MG63 (cell line): ENCODE data around the gene DRGX. TPM values are rescaled to one million over a fixed set of nuclear protein-coding genes. Genes with fewer than 3 reads are reported as not detected.

Source experiments
- DNase-seq: peaks from one replicate; pipeline ENCODE4 v3.0.0-alpha.2; 2020
- H3K27me3 ChIP-seq: fragments of 250-450 bp; sonication (Bioruptor Pico); 2 replicates; pipeline ENCODE4 v1.5.1; 2020; ENCODE audit warnings: mild to moderate bottlenecking, moderate library complexity
- H3K36me3 ChIP-seq: fragments of 250-450 bp; sonication (Bioruptor Pico); 2 replicates; pipeline ENCODE4 v1.5.1; 2020; ENCODE audit warnings: mild to moderate bottlenecking, moderate library complexity
- H3K4me3 ChIP-seq: fragments of 250-450 bp; sonication (Bioruptor Pico); 2 replicates; pipeline ENCODE4 v1.5.1; 2020; ENCODE audit warnings: mild to moderate bottlenecking, moderate library complexity
- H3K9me3 ChIP-seq: fragments of 250-450 bp; sonication (Bioruptor Pico); 2 replicates; pipeline ENCODE4 v1.5.1; 2020; ENCODE audit warnings: mild to moderate bottlenecking, moderate library complexity
- total RNA-seq: library from RNA; depleted of rRNA; stranded (reverse); fragments of >200 nt; shearing (Covaris generic); gene quantifications from 2 replicates; pipeline ENCODE4 v1.2.3, GENCODE V29; 2014; ENCODE audit warnings: low replicate concordance

Gene DRGX
- total RNA-seq, 1 experiment from 2014 or later = 0.07 TPM

- DNase-seq = no peak
- H3K9me3 ChIP-seq = no peaks in the 10 kb centered on the region
- H3K27me3 ChIP-seq = peaks cover 2% of the 10 kb centered on the region
Measured at GRCh38 chr10:49412571-49412970, 16.7 kb upstream of the DRGX start.

GRCh38 chr10:49410365-49411074 is 14.6 kb upstream of the DRGX start:
- no peaks in the 10 kb centered on the region for H3K36me3 ChIP-seq
- peaks cover 2% of the 10 kb centered on the region for H3K27me3 ChIP-seq
- H3K9me3 ChIP-seq = no peaks in the 10 kb centered on the region
- peak; percentile 62 for DNase-seq
- H3K4me3 ChIP-seq = no peak overlapping the region

More at GRCh38 chr10:49412571-49412970, 16.7 kb upstream of the DRGX start:
- Histone ChIP-seq H3K36me3 (no peaks in the 10 kb centered on the region), H3K4me3 (no peak overlapping the region)

DNA sequence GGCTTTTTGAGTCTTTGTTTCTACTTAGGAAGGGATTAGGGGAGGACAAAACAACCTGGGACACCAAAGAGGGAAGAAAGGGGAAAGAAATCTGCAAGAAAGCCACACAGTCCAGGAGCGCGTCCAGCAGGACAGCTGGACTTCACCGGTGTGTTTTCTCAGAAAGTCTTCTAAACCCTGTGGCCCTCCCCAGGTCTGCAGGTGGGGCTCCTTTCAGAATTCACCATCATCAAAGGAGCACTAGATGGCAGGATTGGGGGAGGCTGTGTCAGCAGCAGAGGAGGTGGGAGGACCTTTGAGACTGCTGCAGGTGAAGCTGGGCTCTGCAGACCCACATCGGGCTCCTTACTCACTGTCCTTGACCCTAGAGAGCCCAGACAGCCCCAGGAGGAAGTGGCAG is 13.9 kb upstream of the DRGX start:
- Histone ChIP-seq H3K36me3 (no peaks in the 10 kb centered on the region), H3K9me3 (no peaks in the 10 kb centered on the region), H3K4me3 (no peak overlapping the region), H3K27me3 (peaks cover 2% of the 10 kb centered on the region)
- DNase-seq = no peak

- peak; percentile 40 for DNase-seq
- H3K9me3 ChIP-seq = no peaks in the 10 kb centered on the region
- no peak overlapping the region for H3K4me3 ChIP-seq
- no peaks in the 10 kb centered on the region for H3K36me3 ChIP-seq
- H3K27me3 ChIP-seq = peaks cover 5% of the 10 kb centered on the region
Measured at GRCh38 chr10:49408519-49409306, 12.8 kb upstream of the DRGX start.

GRCh38 chr10:49407552-49408137 is 11.8 kb upstream of the DRGX start:
- Histone ChIP-seq H3K9me3 (no peaks in the 10 kb centered on the region), H3K27me3 (peaks cover 11% of the 10 kb centered on the region), H3K4me3 (no peak overlapping the region), H3K36me3 (no peaks in the 10 kb centered on the region)
- peak; percentile 80 for DNase-seq

DNA sequence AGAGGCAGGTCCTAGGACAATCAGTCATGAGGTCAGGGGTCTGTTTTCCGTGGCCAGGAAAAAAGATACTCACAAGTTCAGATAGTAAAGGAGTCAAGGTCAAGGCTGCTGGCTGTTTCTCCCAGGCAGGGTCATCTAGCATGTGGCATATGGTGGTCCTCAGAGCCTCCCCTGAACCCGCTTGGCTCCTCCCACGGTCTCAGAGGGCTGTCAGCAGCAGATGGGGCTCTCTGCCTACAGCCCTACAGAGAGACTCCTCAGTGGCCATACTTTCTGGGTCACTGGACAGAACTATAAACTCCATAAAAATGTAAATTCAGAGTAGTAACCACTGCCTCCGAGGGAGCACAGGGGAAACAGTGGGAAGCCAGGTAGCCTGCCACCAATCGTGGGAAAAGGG is 11.3 kb upstream of the DRGX start:
- Histone ChIP-seq H3K36me3 (no peaks in the 10 kb centered on the region), H3K27me3 (peaks cover 16% of the 10 kb centered on the region)

DNA sequence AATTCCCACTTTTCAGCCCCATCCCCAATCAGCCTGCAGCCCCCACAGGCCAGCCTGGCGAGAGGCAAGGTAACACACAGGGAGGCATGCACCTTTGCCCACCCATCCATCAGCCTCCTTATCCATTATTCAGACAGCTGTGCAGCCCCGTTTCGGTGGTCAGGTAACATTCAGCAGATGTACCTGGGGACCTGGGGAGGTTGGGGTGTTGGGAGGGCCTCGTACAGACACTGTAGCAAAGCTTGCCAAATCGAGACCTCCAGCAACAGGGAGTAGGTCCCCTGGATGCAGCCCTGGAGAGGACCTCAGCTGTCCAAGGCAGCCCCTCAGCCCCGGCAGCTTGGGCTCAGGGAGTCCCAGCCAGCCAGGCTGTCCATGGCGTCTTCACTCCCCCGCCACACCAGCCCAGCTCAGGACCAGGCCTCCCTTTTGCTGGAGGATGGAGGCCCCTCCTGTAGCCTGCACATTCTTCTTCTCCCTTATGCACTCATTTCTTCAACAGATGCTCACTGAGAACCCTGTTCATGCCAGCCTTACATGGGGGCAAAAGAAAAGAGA is 8.5 kb upstream of the DRGX start:
- H3K27me3 ChIP-seq = peaks cover 38% of the 10 kb centered on the region
- H3K9me3 ChIP-seq = no peaks in the 10 kb centered on the region; the same call in 1 of the 2 replicates
- no peaks in the 10 kb centered on the region for H3K36me3 ChIP-seq
- no peak for DNase-seq
- no peak overlapping the region for H3K4me3 ChIP-seq

More for the DNA sequence above, 11.3 kb upstream of the DRGX start:
- no peaks in the 10 kb centered on the region for H3K9me3 ChIP-seq
- no peak overlapping the region for H3K4me3 ChIP-seq
- DNase-seq = no peak

- Histone ChIP-seq H3K27me3 (peaks cover 48% of the 10 kb centered on the region), H3K9me3 (peaks cover 2% of the 10 kb centered on the region; the same call in 1 of the 2 replicates), H3K4me3 (no peak overlapping the region), H3K36me3 (no peaks in the 10 kb centered on the region)
- DNase-seq = no peak
Measured at GRCh38 chr10:49403363-49403762, 7.5 kb upstream of the DRGX start.

DNA sequence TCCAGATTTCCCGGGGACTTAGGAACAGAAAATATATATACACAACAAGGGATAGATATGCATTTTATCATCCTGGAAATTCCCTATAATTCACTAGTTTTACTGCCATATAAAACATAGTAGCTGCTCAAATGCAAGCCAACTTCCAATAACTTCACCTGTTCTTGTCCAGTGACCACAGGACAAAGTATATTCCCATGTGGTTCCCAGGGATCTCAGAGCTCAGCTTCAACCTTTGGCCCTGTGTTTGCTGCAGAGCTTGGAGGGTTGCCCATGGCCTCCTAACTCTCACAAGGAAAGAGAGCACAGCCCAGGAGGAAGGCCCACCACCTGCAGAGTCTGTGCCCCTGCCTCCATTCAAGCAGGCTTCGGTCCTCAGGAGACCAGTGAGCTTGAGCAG is 4.5 kb upstream of the DRGX start:
- Histone ChIP-seq H3K27me3 (peaks cover 78% of the 10 kb centered on the region), H3K4me3 (no peak overlapping the region), H3K9me3 (peaks cover 2% of the 10 kb centered on the region; the same call in 1 of the 2 replicates), H3K36me3 (no peaks in the 10 kb centered on the region)
- no peak for DNase-seq

DNA sequence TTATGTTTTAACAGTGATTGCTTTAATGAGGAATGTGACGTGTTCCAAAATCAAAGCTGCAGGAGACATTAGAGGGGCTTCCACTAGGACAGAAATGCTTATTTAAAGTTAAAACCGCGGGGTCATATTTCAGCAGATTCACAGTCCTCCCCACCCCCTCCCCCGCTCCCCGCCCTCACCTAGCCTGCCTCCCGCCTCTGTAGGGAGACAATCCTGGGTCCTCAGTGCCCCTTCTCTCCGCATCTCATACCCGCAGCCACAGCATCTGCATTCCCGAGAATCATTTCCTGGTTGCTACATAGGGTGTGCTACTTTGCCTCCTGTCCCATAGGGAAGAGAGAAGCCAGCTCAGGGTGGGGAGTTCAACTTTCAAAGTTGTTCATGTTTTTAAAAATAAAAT is 3.1 kb upstream of the DRGX start:
- peaks cover 2% of the 10 kb centered on the region; the same call in 1 of the 2 replicates for H3K9me3 ChIP-seq
- H3K4me3 ChIP-seq = no peak overlapping the region
- peaks cover 90% of the 10 kb centered on the region for H3K27me3 ChIP-seq
- DNase-seq = no peak
- H3K36me3 ChIP-seq = no peaks in the 10 kb centered on the region

DNA sequence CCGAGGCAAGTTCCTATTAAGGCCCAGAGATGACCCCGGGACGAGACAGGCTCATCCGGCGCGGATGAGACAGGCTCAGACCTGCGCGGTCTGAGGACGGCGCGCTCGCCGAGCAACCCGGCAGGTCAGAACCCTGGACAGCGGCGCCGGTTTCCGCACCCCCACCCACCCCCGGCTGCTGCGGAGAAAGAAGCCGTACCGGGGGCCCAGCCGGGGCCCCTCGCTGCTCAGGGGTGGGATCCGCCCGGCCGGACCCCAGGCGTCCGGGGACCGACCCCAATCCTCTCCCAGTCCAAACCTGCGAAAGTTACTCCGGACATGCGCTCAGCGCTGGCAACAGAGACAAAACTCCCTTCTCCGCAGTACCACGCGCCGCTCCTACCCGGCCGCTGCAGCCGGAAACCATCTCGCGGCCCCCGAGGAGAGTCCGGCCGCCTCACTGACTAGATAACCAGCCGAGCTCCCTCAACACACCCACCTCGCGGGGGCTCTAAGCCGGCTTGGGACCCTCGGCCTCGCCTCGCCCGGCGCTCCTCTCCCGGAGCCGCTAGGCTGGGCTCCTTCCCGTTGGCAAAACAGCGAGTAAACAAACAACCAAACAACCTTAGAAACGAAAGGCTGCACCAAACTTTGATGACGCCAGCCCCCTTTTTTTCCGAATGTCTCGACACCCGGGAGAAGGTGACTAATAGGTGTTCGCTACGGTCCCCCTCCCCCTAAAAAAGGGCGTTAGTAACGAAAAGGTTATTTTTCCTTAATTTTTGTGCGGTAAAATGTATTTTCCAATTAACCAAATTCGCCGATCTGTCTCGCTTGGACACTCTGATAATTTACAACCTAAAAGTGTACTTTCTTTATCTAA is 2.3 kb upstream of the DRGX start:
- Histone ChIP-seq H3K9me3 (peaks cover 2% of the 10 kb centered on the region; the same call in 1 of the 2 replicates), H3K4me3 (peak overlapping the region; percentile 39), H3K36me3 (no peaks in the 10 kb centered on the region), H3K27me3 (peaks cover 92% of the 10 kb centered on the region)
- DNase-seq = peak; percentile 73

DNA sequence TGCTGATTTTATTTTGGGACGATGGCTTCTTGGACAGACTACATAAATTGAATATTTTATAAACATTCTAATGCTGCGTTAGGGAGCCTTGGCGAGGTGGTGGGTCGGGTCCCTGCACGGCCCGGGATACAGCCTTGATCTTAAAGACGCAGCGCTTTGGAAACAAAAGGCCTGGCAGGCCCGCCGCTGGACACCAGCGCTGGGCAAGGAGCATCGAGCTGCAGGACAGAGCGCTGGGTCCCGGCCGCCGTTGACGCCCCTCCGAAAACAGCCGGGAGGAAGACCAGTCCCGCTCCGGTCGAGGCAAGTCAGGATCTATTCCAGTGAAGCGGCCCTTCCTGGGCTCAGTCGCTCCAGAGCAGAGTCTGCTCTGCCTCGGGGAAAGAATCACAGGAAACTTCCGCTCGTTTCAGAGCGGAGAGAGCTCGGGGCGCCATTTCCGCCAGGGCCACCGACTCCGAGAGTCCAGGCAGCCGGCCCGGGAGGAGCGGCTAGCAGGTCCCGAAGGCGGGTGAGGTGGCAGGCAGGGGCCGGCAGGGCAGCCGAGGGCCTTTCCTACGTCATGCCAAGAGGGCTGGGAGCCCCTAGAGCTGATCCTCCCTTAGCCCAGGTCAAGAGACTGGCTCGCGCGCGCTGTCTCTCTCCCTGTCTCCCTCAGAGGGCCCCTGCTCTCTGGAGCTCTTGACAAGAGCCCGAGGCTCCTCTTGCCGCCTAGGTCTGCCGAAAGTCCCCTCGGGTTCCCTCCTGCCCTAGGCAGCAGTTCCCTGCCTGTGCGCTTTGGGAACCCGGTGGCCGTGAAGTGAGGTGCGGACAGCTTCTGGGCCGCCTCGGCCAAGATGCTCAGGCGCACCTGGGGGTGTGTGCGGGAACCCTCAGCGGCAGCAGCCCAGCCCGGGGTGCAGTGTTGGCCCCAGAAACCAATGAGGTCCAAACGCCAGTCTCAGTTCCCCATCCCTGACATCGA is 1.4 kb upstream of the DRGX start:
- peak overlapping the region; percentile 39; the same call in 1 of the 2 replicates for H3K4me3 ChIP-seq
- H3K27me3 ChIP-seq = peaks cover 93% of the 10 kb centered on the region
- H3K9me3 ChIP-seq = peaks cover 2% of the 10 kb centered on the region; the same call in 1 of the 2 replicates
- DNase-seq = no peak
- H3K36me3 ChIP-seq = no peaks in the 10 kb centered on the region

- peaks cover 93% of the 10 kb centered on the region for H3K27me3 ChIP-seq
- no peak for DNase-seq
Measured at GRCh38 chr10:49396666-49396999, 744 bp upstream of the DRGX start.

GRCh38 chr10:49394933-49395740 is 752 bp downstream of the DRGX start:
- peaks cover 2% of the 10 kb centered on the region; the same call in 1 of the 2 replicates for H3K9me3 ChIP-seq
- no peak overlapping the region for H3K4me3 ChIP-seq
- no peaks in the 10 kb centered on the region for H3K36me3 ChIP-seq
- H3K27me3 ChIP-seq = peaks cover 87% of the 10 kb centered on the region
- DNase-seq = peak; percentile 47

More at GRCh38 chr10:49396666-49396999, 744 bp upstream of the DRGX start:
- H3K36me3 ChIP-seq = no peaks in the 10 kb centered on the region
- no peak overlapping the region for H3K4me3 ChIP-seq
- peaks cover 2% of the 10 kb centered on the region; the same call in 1 of the 2 replicates for H3K9me3 ChIP-seq
